ENCODE results near the gene UBR4. TPM values are rescaled to one million over a fixed set of nuclear protein-coding genes. Genes with fewer than 3 reads are reported as not detected.

Gene UBR4
- total RNA-seq, 1 experiment from 2014 or later, result 52.6 TPM

- DNase-seq (ENCODE audit: low read depth, low spot score), result no peak
- in situ Hi-C loops (cut with HindIII; ENCODE audit: low pct_unique_long_range_greater_than_20kb, low sequenced_read_pairs), result no loop called here
These were observed 42.9 kb downstream of the UBR4 start for GRCh38 chr1:19167140-19167539.

GRCh38 chr1:19166066-19166465, 44.0 kb downstream of the UBR4 start:
- no peak for DNase-seq (ENCODE audit: low read depth, low spot score)
- in situ Hi-C loops (cut with HindIII; ENCODE audit: low pct_unique_long_range_greater_than_20kb, low sequenced_read_pairs), result no loop called here

- DNase-seq (ENCODE audit: low read depth, low spot score), result no peak
These were observed 44.6 kb downstream of the UBR4 start for GRCh38 chr1:19165501-19165900.

GRCh38 chr1:19164274-19165015, 45.6 kb downstream of the UBR4 start:
- DNase-seq (ENCODE audit: low read depth, low spot score), result no peak
- in situ Hi-C loops (cut with HindIII; ENCODE audit: low pct_unique_long_range_greater_than_20kb, low sequenced_read_pairs), result no loop called here

More at GRCh38 chr1:19165501-19165900, 44.6 kb downstream of the UBR4 start:
- in situ Hi-C loops (cut with HindIII; ENCODE audit: low pct_unique_long_range_greater_than_20kb, low sequenced_read_pairs), result no loop called here

GRCh38 chr1:19163261-19163660, 46.8 kb downstream of the UBR4 start:
- no peak for DNase-seq (ENCODE audit: low read depth, low spot score)
- in situ Hi-C loops (cut with HindIII; ENCODE audit: low pct_unique_long_range_greater_than_20kb, low sequenced_read_pairs), result no loop called here

GRCh38 chr1:19160831-19161230, 49.2 kb downstream of the UBR4 start:
- no peak for DNase-seq (ENCODE audit: low read depth, low spot score)
- in situ Hi-C loops (cut with HindIII; ENCODE audit: low pct_unique_long_range_greater_than_20kb, low sequenced_read_pairs), result no loop called here

GRCh38 chr1:19157653-19158052, 52.4 kb downstream of the UBR4 start:
- in situ Hi-C loops (cut with HindIII; ENCODE audit: low pct_unique_long_range_greater_than_20kb, low sequenced_read_pairs), result no loop called here
- DNase-seq (ENCODE audit: low read depth, low spot score), result no peak

- in situ Hi-C loops (cut with HindIII; ENCODE audit: low pct_unique_long_range_greater_than_20kb, low sequenced_read_pairs), result no loop called here
- DNase-seq (ENCODE audit: low read depth, low spot score), result no peak
These were observed 53.4 kb downstream of the UBR4 start for GRCh38 chr1:19156676-19157075.

- DNase-seq (ENCODE audit: low read depth, low spot score), result no peak
- in situ Hi-C loops (cut with HindIII; ENCODE audit: low pct_unique_long_range_greater_than_20kb, low sequenced_read_pairs), result no loop called here
These were observed 55.2 kb downstream of the UBR4 start for GRCh38 chr1:19154876-19155275.

- in situ Hi-C loops (cut with HindIII; ENCODE audit: low pct_unique_long_range_greater_than_20kb, low sequenced_read_pairs), result no loop called here
- DNase-seq (ENCODE audit: low read depth, low spot score), result peak; percentile 25
These were observed 56.9 kb downstream of the UBR4 start for GRCh38 chr1:19153169-19153568.

- no peak for DNase-seq (ENCODE audit: low read depth, low spot score)
- in situ Hi-C loops (cut with HindIII; ENCODE audit: low pct_unique_long_range_greater_than_20kb, low sequenced_read_pairs), result no loop called here
These were observed 58.5 kb downstream of the UBR4 start for GRCh38 chr1:19151537-19151936.

- in situ Hi-C loops (cut with HindIII; ENCODE audit: low pct_unique_long_range_greater_than_20kb, low sequenced_read_pairs), result no loop called here
These were observed 60.3 kb downstream of the UBR4 start for GRCh38 chr1:19149736-19150135.

GRCh38 chr1:19140465-19140864, 69.6 kb downstream of the UBR4 start:
- DNase-seq (ENCODE audit: low read depth, low spot score), result no peak
- in situ Hi-C loops (cut with HindIII; ENCODE audit: low pct_unique_long_range_greater_than_20kb, low sequenced_read_pairs), result no loop called here

More at GRCh38 chr1:19149736-19150135, 60.3 kb downstream of the UBR4 start:
- no peak for DNase-seq (ENCODE audit: low read depth, low spot score)

- in situ Hi-C loops (cut with HindIII; ENCODE audit: low pct_unique_long_range_greater_than_20kb, low sequenced_read_pairs), result no loop called here
- DNase-seq (ENCODE audit: low read depth, low spot score), result no peak
These were observed 70.4 kb downstream of the UBR4 start for GRCh38 chr1:19139711-19140110.

- no peak for DNase-seq (ENCODE audit: low read depth, low spot score)
- in situ Hi-C loops (cut with HindIII; ENCODE audit: low pct_unique_long_range_greater_than_20kb, low sequenced_read_pairs), result no loop called here
These were observed 71.0 kb downstream of the UBR4 start for GRCh38 chr1:19138958-19139581.

GRCh38 chr1:19138331-19138730, 71.7 kb downstream of the UBR4 start:
- in situ Hi-C loops (cut with HindIII; ENCODE audit: low pct_unique_long_range_greater_than_20kb, low sequenced_read_pairs), result no loop called here

GRCh38 chr1:19137158-19137557, 72.9 kb downstream of the UBR4 start:
- in situ Hi-C loops (cut with HindIII; ENCODE audit: low pct_unique_long_range_greater_than_20kb, low sequenced_read_pairs), result no loop called here
- DNase-seq (ENCODE audit: low read depth, low spot score), result no peak

More at GRCh38 chr1:19138331-19138730, 71.7 kb downstream of the UBR4 start:
- no peak for DNase-seq (ENCODE audit: low read depth, low spot score)

GRCh38 chr1:19133360-19133759, 76.7 kb downstream of the UBR4 start:
- in situ Hi-C loops (cut with HindIII; ENCODE audit: low pct_unique_long_range_greater_than_20kb, low sequenced_read_pairs), result no loop called here
- no peak for DNase-seq (ENCODE audit: low read depth, low spot score)

- in situ Hi-C loops (cut with HindIII; ENCODE audit: low pct_unique_long_range_greater_than_20kb, low sequenced_read_pairs), result no loop called here
- no peak for DNase-seq (ENCODE audit: low read depth, low spot score)
These were observed 79.6 kb downstream of the UBR4 start for GRCh38 chr1:19130468-19130867.

Data from SK-MEL-5 (cell line).